HepG2 (cell line): ENCODE data around the gene NTM. TPM values are rescaled to one million over a fixed set of nuclear protein-coding genes. Genes with fewer than 3 reads are reported as not detected.

Experiments used
- ATAC-seq: fragments of 200-7000 bp; cut with Tn5 transposase; 3 replicates; pipeline ENCODE4 v1.9.1; 2020; ENCODE audit warnings: mild to moderate bottlenecking, moderate library complexity
- BruUV-seq: library from RNA; stranded (reverse); fragments of 400-500 nt; replicated peaks from 2 replicates; lab custom pipeline; 2021; lab: Mats Ljungman, UMichigan
- CTCF ChIA-PET: fragments of 300-600 bp; formaldehyde crosslinking; extraction: SDS; loops from one replicate; lab custom pipeline; 2021; ENCODE audit warnings: low total read pairs, inconsistent platforms, low intra/inter-chr PET ratio; lab: Yijun Ruan, JAX
- POLR2A ChIA-PET: fragments of 350-600 bp; sonication (Branson Sonifier 250); formaldehyde crosslinking; loops from one replicate; lab custom pipeline; 2020; ENCODE audit warnings: antibody characterized with exemption, inconsistent platforms; lab: Yijun Ruan, JAX
- DNase-seq: peaks from one replicate; pipeline ENCODE4 v3.0.0-alpha.2; 2015; ENCODE audit warnings: low spot score
- FAIRE-seq: peaks from 3 replicates; lab custom pipeline; 2011; peaks lifted over from hg19 to GRCh38; lab: Jason Lieb, UNC
- H2AFZ ChIP-seq: one replicate; pipeline ENCODE4 v1.6.1; 2011; ENCODE audit warnings: low read length, inconsistent platforms
- H3K27ac ChIP-seq: fragments of 300-600 bp; 3 replicates; pipeline ENCODE4 v1.8.0; 2011; ENCODE audit warnings: mixed run types, mild to moderate bottlenecking, mixed read lengths, low read length, inconsistent platforms; ENCODE audit not compliant: insufficient read depth; ENCODE audit errors: extremely low read length
- H3K27me3 ChIP-seq, 2 experiments: fragments of 200-600 bp in 1 of 2; 2 replicates in 1 of 2; 3 replicates in 1 of 2; pipeline versions ENCODE4 v1.6.0 to v1.8.0; 2011; ENCODE audit warnings: low read length in 2 of 2, mild to moderate bottlenecking in 2 of 2, moderate library complexity in 2 of 2, inconsistent platforms in 1 of 2; ENCODE audit not compliant: insufficient read depth in 2 of 2, control insufficient read depth in 1 of 2
- H3K36me3 ChIP-seq, 2 experiments: fragments of 200-600 bp in 1 of 2; replicated peaks in 1 of 2; 2 replicates in 1 of 2; 3 replicates in 1 of 2; pipeline versions ENCODE4 v1.5.1 to v1.8.0; 2011; ENCODE audit warnings: low read length in 2 of 2, inconsistent platforms in 1 of 2; ENCODE audit not compliant: insufficient read depth in 2 of 2, control insufficient read depth in 1 of 2
- H3K4me1 ChIP-seq: 2 replicates; pipeline ENCODE4 v1.5.1; 2012; ENCODE audit warnings: low read length, inconsistent platforms; ENCODE audit not compliant: insufficient read depth
- H3K4me2 ChIP-seq: 2 replicates; pipeline ENCODE4 v1.6.0; 2011; ENCODE audit warnings: low read depth, low read length, inconsistent platforms
- H3K4me3 ChIP-seq, 3 experiments: fragments of 200-600 bp in 1 of 3; sonication (generic), shearing (Covaris generic) in 1 of 3; replicated peaks in 1 of 3; 2 replicates each; pipeline ENCODE4 v1.5.1; 2011 to 2016; ENCODE audit warnings: low read length in 3 of 3, inconsistent platforms in 2 of 3, low read depth in 2 of 3, mild to moderate bottlenecking in 2 of 3, control low read depth in 1 of 3, mixed read lengths in 1 of 3; ENCODE audit not compliant: insufficient read depth in 1 of 3
- H3K79me2 ChIP-seq: one replicate; pipeline ENCODE4 v1.6.1; 2011; ENCODE audit warnings: low read length, inconsistent platforms; ENCODE audit not compliant: insufficient read depth
- H3K9ac ChIP-seq: 2 replicates; pipeline ENCODE4 v1.6.0; 2011; ENCODE audit warnings: mild to moderate bottlenecking, low read depth, low read length, inconsistent platforms; ENCODE audit not compliant: insufficient read depth
- H3K9me3 ChIP-seq: 2 replicates; pipeline ENCODE4 v1.5.1; 2012; ENCODE audit warnings: mild to moderate bottlenecking, low read length
- H4K20me1 ChIP-seq: 2 replicates; pipeline ENCODE4 v1.6.0; 2011; ENCODE audit warnings: inconsistent platforms, mild to moderate bottlenecking, low read length, moderate library complexity; ENCODE audit not compliant: insufficient read depth
- FOXO1 ChIP-seq: sonication (generic); formaldehyde crosslinking; IDR thresholded peaks from 2 replicates; pipeline ENCODE4 v1.4.0; 2020; ENCODE audit warnings: missing genetic modification reagents
- KLF16 ChIP-seq, 2 experiments: sonication (generic) in 1 of 2; formaldehyde crosslinking in 1 of 2; IDR thresholded peaks; 2 replicates each; pipeline versions ENCODE4 v1.6.1 to v1.8.0; 2016 to 2023; ENCODE audit warnings: missing genetic modification reagents in 2 of 2, missing compliant biosample characterization in 1 of 2
- MAFK ChIP-seq, 2 experiments: IDR thresholded peaks in 1 of 2; conservative IDR thresholded peaks in 1 of 2; 2 replicates each; pipeline ENCODE4 v1.6.1; 2011; ENCODE audit warnings: improper control_type of control experiment in 2 of 2, low read length in 2 of 2
- MED1 ChIP-seq: sonication (generic); formaldehyde crosslinking; IDR thresholded peaks from 2 replicates; pipeline ENCODE4 v1.4.0; 2020; ENCODE audit warnings: missing genetic modification reagents
- NONO ChIP-seq, 2 experiments: fragments of 450-650 bp in 1 of 2; sonication (generic) in 1 of 2; formaldehyde crosslinking in 1 of 2; IDR thresholded peaks in 1 of 2; conservative IDR thresholded peaks in 1 of 2; 2 replicates each; pipeline versions ENCODE4 v1.6.1 to v1.8.0; 2017 to 2022; ENCODE audit warnings: mild to moderate bottlenecking in 1 of 2, missing genetic modification reagents in 1 of 2, moderate library complexity in 1 of 2
- RFX3 ChIP-seq: IDR thresholded peaks from 2 replicates; pipeline ENCODE4 v1.6.1; 2016; ENCODE audit warnings: missing biosample characterization, missing genetic modification reagents
- RFX5 ChIP-seq: IDR thresholded peaks from 2 replicates; pipeline ENCODE4 v1.6.1; 2011; ENCODE audit warnings: low read depth, low read length, improper control_type of control experiment
- SCMH1 ChIP-seq: sonication (generic); formaldehyde crosslinking; IDR thresholded peaks from 2 replicates; pipeline ENCODE4 v1.9.0; 2021; ENCODE audit warnings: missing genetic modification reagents, mild to moderate bottlenecking, borderline replicate concordance
- SRSF9 ChIP-seq: fragments of 200-400 bp; formaldehyde crosslinking; IDR thresholded peaks from 2 replicates; pipeline ENCODE4 v1.6.1; 2018; ENCODE audit warnings: borderline replicate concordance, mild to moderate bottlenecking, low read depth, low read length; ENCODE audit not compliant: insufficient read depth, poor library complexity, severe bottlenecking
- U2AF1 ChIP-seq: fragments of 200-400 bp; formaldehyde crosslinking; optimal IDR thresholded peaks from 2 replicates; pipeline ENCODE3; 2017; ENCODE audit warnings: mild to moderate bottlenecking, low read depth, low read length
- ZNF850 ChIP-seq: sonication (generic); formaldehyde crosslinking; conservative IDR thresholded peaks from 2 replicates; pipeline ENCODE4 v1.9.0; 2021; ENCODE audit warnings: mild to moderate bottlenecking, missing genetic modification reagents
- ZXDC ChIP-seq: sonication (generic); formaldehyde crosslinking; IDR thresholded peaks from 2 replicates; pipeline ENCODE4 v1.5.0; 2020; ENCODE audit warnings: mild to moderate bottlenecking, missing genetic modification reagents
- WGBS: methylation state at CpG from one replicate; pipeline ENCODE4 v1.1.6; 2017; ENCODE audit warnings: low lambda C conversion rate; 5-methylcytosine and 5-hydroxymethylcytosine counted together
- in situ Hi-C: cut with HindIII; loops from 2 replicates; pipeline ENCODE4 v1.10.0; 2017; ENCODE audit warnings: low pct_unique_long_range_greater_than_20kb; ENCODE audit not compliant: extremely low pct_ligation_motif_present
- intact Hi-C: fragments of 100-400 bp; cut with micrococcal nuclease; formaldehyde crosslinking; loops from one replicate; pipeline ENCODE4 v1.10.0; 2022; ENCODE audit not compliant: unreplicated experiment
- polyA plus RNA-seq, 8 experiments: library from polyadenylated mRNA; depleted of rRNA in 3 of 8; stranded (reverse) in 7 of 8; unstranded in 1 of 8; fragments of >200 nt; fragmentation: Illumina TruSeq in 4 of 8; extraction: Trizol in 4 of 8; gene quantifications; 2 replicates each; pipeline versions ENCODE4 v1.2.1 to v1.2.3, GENCODE V29; 2011 to 2016; ENCODE audit warnings: low read depth in 4 of 8, missing spikeins in 1 of 8, mixed read lengths in 1 of 8; ENCODE audit not compliant: insufficient read depth in 1 of 8
- total RNA-seq, 5 experiments: library from RNA; depleted of rRNA; stranded (reverse); fragments of >200 nt; fragmentation: Illumina TruSeq; extraction: Trizol; gene quantifications; 2 replicates each; pipeline ENCODE4 v1.2.3, GENCODE V29; 2016; ENCODE audit warnings: low read depth in 1 of 5
- TF ChIP-seq, protein P1 (sequence below): sonication (generic); formaldehyde crosslinking; IDR thresholded peaks from 2 replicates; pipeline ENCODE4 v1.5.0; 2020; ENCODE audit warnings: mild to moderate bottlenecking, missing genetic modification reagents, borderline replicate concordance

The NTM gene
- total and polyA plus RNA-seq, 2 of the 13 experiments (the other 11 are each of a cell fraction or from before 2014, with no cell fraction given), result not detected

DNA sequence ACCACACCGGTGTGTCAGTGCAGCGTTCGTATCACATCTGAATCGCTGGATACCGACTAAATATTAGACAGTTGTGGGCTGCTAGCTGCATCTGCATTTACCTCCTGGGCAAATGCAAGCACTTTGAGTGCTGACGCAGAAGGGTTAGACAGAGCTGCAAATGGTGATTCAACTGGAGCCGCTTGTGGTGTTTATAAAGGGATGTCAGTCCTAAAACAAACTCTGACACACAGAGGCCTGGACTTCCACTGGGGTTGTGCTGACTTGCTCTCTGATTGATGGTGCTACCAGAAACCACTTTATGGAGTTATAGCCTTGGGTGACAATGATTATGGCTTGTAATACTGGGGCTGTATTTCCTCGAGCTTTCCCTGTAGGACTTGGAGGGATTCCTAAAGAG lies 374.4 kb downstream of the NTM start (continued):
- TF ChIP-seq, protein P1, sequence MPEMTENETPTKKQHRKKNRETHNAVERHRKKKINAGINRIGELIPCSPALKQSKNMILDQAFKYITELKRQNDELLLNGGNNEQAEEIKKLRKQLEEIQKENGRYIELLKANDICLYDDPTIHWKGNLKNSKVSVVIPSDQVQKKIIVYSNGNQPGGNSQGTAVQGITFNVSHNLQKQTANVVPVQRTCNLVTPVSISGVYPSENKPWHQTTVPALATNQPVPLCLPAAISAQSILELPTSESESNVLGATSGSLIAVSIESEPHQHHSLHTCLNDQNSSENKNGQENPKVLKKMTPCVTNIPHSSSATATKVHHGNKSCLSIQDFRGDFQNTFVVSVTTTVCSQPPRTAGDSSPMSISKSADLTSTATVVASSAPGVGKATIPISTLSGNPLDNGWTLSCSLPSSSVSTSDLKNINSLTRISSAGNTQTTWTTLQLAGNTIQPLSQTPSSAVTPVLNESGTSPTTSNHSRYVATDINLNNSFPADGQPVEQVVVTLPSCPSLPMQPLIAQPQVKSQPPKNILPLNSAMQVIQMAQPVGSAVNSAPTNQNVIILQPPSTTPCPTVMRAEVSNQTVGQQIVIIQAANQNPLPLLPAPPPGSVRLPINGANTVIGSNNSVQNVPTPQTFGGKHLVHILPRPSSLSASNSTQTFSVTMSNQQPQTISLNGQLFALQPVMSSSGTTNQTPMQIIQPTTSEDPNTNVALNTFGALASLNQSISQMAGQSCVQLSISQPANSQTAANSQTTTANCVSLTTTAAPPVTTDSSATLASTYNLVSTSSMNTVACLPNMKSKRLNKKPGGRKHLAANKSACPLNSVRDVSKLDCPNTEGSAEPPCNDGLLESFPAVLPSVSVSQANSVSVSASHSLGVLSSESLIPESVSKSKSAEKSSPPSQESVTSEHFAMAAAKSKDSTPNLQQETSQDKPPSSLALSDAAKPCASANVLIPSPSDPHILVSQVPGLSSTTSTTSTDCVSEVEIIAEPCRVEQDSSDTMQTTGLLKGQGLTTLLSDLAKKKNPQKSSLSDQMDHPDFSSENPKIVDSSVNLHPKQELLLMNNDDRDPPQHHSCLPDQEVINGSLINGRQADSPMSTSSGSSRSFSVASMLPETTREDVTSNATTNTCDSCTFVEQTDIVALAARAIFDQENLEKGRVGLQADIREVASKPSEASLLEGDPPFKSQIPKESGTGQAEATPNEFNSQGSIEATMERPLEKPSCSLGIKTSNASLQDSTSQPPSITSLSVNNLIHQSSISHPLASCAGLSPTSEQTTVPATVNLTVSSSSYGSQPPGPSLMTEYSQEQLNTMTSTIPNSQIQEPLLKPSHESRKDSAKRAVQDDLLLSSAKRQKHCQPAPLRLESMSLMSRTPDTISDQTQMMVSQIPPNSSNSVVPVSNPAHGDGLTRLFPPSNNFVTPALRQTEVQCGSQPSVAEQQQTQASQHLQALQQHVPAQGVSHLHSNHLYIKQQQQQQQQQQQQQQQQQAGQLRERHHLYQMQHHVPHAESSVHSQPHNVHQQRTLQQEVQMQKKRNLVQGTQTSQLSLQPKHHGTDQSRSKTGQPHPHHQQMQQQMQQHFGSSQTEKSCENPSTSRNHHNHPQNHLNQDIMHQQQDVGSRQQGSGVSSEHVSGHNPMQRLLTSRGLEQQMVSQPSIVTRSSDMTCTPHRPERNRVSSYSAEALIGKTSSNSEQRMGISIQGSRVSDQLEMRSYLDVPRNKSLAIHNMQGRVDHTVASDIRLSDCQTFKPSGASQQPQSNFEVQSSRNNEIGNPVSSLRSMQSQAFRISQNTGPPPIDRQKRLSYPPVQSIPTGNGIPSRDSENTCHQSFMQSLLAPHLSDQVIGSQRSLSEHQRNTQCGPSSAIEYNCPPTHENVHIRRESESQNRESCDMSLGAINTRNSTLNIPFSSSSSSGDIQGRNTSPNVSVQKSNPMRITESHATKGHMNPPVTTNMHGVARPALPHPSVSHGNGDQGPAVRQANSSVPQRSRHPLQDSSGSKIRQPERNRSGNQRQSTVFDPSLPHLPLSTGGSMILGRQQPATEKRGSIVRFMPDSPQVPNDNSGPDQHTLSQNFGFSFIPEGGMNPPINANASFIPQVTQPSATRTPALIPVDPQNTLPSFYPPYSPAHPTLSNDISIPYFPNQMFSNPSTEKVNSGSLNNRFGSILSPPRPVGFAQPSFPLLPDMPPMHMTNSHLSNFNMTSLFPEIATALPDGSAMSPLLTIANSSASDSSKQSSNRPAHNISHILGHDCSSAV, result no peak
- TF ChIP-seq FOXO1 (CRISPR knock-in tag), result no peak

GRCh38 chr11:131745405-131745804 lies 375.0 kb downstream of the NTM start:
- H3K79me2 ChIP-seq, result no peaks in the 10 kb centered on the region
- H3K36me3 ChIP-seq, result no peaks in the 10 kb centered on the region
- POLR2A ChIA-PET, result no interaction called here
- no peak overlapping the region for H3K9ac ChIP-seq
- DNase-seq (no peak), FAIRE-seq (no peak), ATAC-seq (no peak)
- H3K4me1 ChIP-seq, result no peaks in the 10 kb centered on the region
- 24% methylated on average over 6 of the region's 6 CpGs for WGBS
- H3K9me3 ChIP-seq, result no peaks in the 10 kb centered on the region
- H3K27ac ChIP-seq, result no peak overlapping the region
- intact Hi-C loops, result no loop called here
- no peaks in the 10 kb centered on the region for H4K20me1 ChIP-seq
- BruUV-seq, result no TSS peak
- H3K27me3 ChIP-seq, result no peaks in the 10 kb centered on the region; a peak in 1 of 5 replicates
- in situ Hi-C loops, result loop anchor here (25.0 kb wide), 1 partner anchor 292 kb away; no protein-coding TSS in a partner anchor
- H3K4me3 ChIP-seq, result no peak overlapping the region
- no peak overlapping the region for H3K4me2 ChIP-seq
- no peak overlapping the region for H2AFZ ChIP-seq
- CTCF ChIA-PET, result no interaction called here
- TF ChIP-seq ZXDC (CRISPR knock-in tag), result no peak
- no peak for TF ChIP-seq SCMH1 (CRISPR knock-in tag)
- no peak for TF ChIP-seq U2AF1
- no peak for TF ChIP-seq ZNF850 (CRISPR knock-in tag)
- no peak for TF ChIP-seq KLF16 (CRISPR knock-in tag; IDR thresholded peaks at IDR 0.05)
- TF ChIP-seq NONO (IDR thresholded peaks at IDR 0.05), result no peak
- TF ChIP-seq NONO (CRISPR knock-in tag; conservative IDR thresholded peaks at IDR 0.05), result no peak
- no peak for TF ChIP-seq RFX3 (CRISPR knock-in tag)
- no peak for TF ChIP-seq RFX5
- no peak for TF ChIP-seq SRSF9
- no peak for TF ChIP-seq MED1
- peak; percentile 39 to 71; a peak in 3 of 4 replicates for TF ChIP-seq MAFK (conservative IDR thresholded peaks at IDR 0.05 in 1 of 2, IDR thresholded peaks at IDR 0.05 in 1 of 2; ENCODE audit: low read length in 2 of 2)
